IPS-18a (cell line): Measurements from ENCODE around the gene SUSD5.

Source experiments
- H3K27ac ChIP-seq: one replicate; pipeline ENCODE4 v1.5.1; 2013; ENCODE audit warnings: low read length
- H3K27me3 ChIP-seq: one replicate; pipeline ENCODE4 v1.6.1; 2013; ENCODE audit warnings: mild to moderate bottlenecking, low read length; ENCODE audit not compliant: control insufficient read depth, insufficient read depth
- H3K36me3 ChIP-seq: one replicate; pipeline ENCODE4 v1.6.1; 2013; ENCODE audit warnings: low read depth, low read length; ENCODE audit not compliant: control insufficient read depth
- H3K4me1 ChIP-seq: one replicate; pipeline ENCODE4 v1.6.1; 2013; ENCODE audit warnings: low read depth, low read length; ENCODE audit not compliant: control insufficient read depth
- H3K4me3 ChIP-seq: one replicate; pipeline ENCODE4 v1.5.1; 2013; ENCODE audit warnings: low read length
- H3K9ac ChIP-seq: one replicate; pipeline ENCODE4 v1.6.1; 2013; ENCODE audit warnings: mild to moderate bottlenecking, low read length, moderate library complexity
- H3K9me3 ChIP-seq: one replicate; pipeline ENCODE4 v1.6.1; 2013; ENCODE audit warnings: low read depth, low read length; ENCODE audit not compliant: control insufficient read depth

Gene SUSD5

GRCh38 chr3:33229066-33229465 lies 10.5 kb upstream of the SUSD5 start:
- Histone ChIP-seq H3K4me1 (no peaks in the 10 kb centered on the region), H3K27ac (no peak overlapping the region), H3K9me3 (no peaks in the 10 kb centered on the region), H3K4me3 (no peak overlapping the region), H3K9ac (no peak overlapping the region), H3K36me3 (no peaks in the 10 kb centered on the region), H3K27me3 (no peaks in the 10 kb centered on the region)

GRCh38 chr3:33221241-33221640 lies 2.6 kb upstream of the SUSD5 start:
- peaks cover 6% of the 10 kb centered on the region for H3K4me1 ChIP-seq
- peaks cover 53% of the 10 kb centered on the region for H3K27me3 ChIP-seq
- no peak overlapping the region for H3K4me3 ChIP-seq
- H3K9ac ChIP-seq: no peak overlapping the region
- no peaks in the 10 kb centered on the region for H3K9me3 ChIP-seq
- H3K36me3 ChIP-seq: no peaks in the 10 kb centered on the region
- H3K27ac ChIP-seq: no peak overlapping the region

GRCh38 chr3:33219175-33219487 lies 521 bp upstream of the SUSD5 start:
- peaks cover 6% of the 10 kb centered on the region for H3K4me1 ChIP-seq
- H3K4me3 ChIP-seq: peak overlapping the region; percentile 62
- H3K27me3 ChIP-seq: peaks cover 64% of the 10 kb centered on the region
- H3K9ac ChIP-seq: no peak overlapping the region
- no peaks in the 10 kb centered on the region for H3K9me3 ChIP-seq
- H3K36me3 ChIP-seq: no peaks in the 10 kb centered on the region
- H3K27ac ChIP-seq: no peak overlapping the region

- Histone ChIP-seq H3K4me1 (peaks cover 6% of the 10 kb centered on the region), H3K9me3 (no peaks in the 10 kb centered on the region), H3K27me3 (peaks cover 64% of the 10 kb centered on the region), H3K36me3 (no peaks in the 10 kb centered on the region), H3K4me3 (peak overlapping the region; percentile 62), H3K9ac (no peak overlapping the region), H3K27ac (no peak overlapping the region)
Measured at GRCh38 chr3:33217866-33218445, 654 bp downstream of the SUSD5 start.

- Histone ChIP-seq H3K9me3 (no peaks in the 10 kb centered on the region), H3K4me3 (no peak overlapping the region), H3K36me3 (no peaks in the 10 kb centered on the region), H3K27me3 (peaks cover 54% of the 10 kb centered on the region), H3K4me1 (peaks cover 6% of the 10 kb centered on the region), H3K27ac (no peak overlapping the region), H3K9ac (no peak overlapping the region)
Measured at GRCh38 chr3:33215739-33216138, 2.9 kb downstream of the SUSD5 start.

- Histone ChIP-seq H3K4me1 (peaks cover under 1% of the 10 kb centered on the region), H3K27ac (no peak overlapping the region), H3K9me3 (peaks cover 4% of the 10 kb centered on the region), H3K27me3 (peaks cover 22% of the 10 kb centered on the region), H3K36me3 (no peaks in the 10 kb centered on the region), H3K4me3 (no peak overlapping the region), H3K9ac (no peak overlapping the region)
Measured at GRCh38 chr3:33212406-33212805, 6.2 kb downstream of the SUSD5 start.

- Histone ChIP-seq H3K27me3 (peaks cover 12% of the 10 kb centered on the region), H3K4me3 (no peak overlapping the region), H3K9me3 (peaks cover 4% of the 10 kb centered on the region), H3K4me1 (no peaks in the 10 kb centered on the region), H3K9ac (no peak overlapping the region), H3K36me3 (no peaks in the 10 kb centered on the region), H3K27ac (no peak overlapping the region)
Measured at GRCh38 chr3:33211444-33211843, 7.2 kb downstream of the SUSD5 start.

- no peak overlapping the region for H3K9ac ChIP-seq
- H3K4me1 ChIP-seq: no peaks in the 10 kb centered on the region
- H3K9me3 ChIP-seq: peaks cover 4% of the 10 kb centered on the region
- H3K4me3 ChIP-seq: no peak overlapping the region
- H3K27me3 ChIP-seq: no peaks in the 10 kb centered on the region
- no peaks in the 10 kb centered on the region for H3K36me3 ChIP-seq
- no peak overlapping the region for H3K27ac ChIP-seq
Measured at GRCh38 chr3:33209357-33209756, 9.3 kb downstream of the SUSD5 start.

- H3K27ac ChIP-seq: no peak overlapping the region
Measured at GRCh38 chr3:33202711-33203457, 15.7 kb downstream of the SUSD5 start.

GRCh38 chr3:33201195-33201594 lies 17.4 kb downstream of the SUSD5 start:
- H3K4me1 ChIP-seq: no peaks in the 10 kb centered on the region

More at GRCh38 chr3:33202711-33203457, 15.7 kb downstream of the SUSD5 start:
- Histone ChIP-seq H3K36me3 (no peaks in the 10 kb centered on the region), H3K9ac (no peak overlapping the region), H3K4me1 (no peaks in the 10 kb centered on the region), H3K9me3 (no peaks in the 10 kb centered on the region), H3K27me3 (no peaks in the 10 kb centered on the region), H3K4me3 (no peak overlapping the region)

GRCh38 chr3:33196538-33196937 lies 22.1 kb downstream of the SUSD5 start:
- no peak overlapping the region for H3K4me3 ChIP-seq
- H3K9me3 ChIP-seq: no peaks in the 10 kb centered on the region
- H3K27ac ChIP-seq: no peak overlapping the region
- H3K36me3 ChIP-seq: no peaks in the 10 kb centered on the region
- H3K27me3 ChIP-seq: no peaks in the 10 kb centered on the region
- H3K4me1 ChIP-seq: no peaks in the 10 kb centered on the region
- H3K9ac ChIP-seq: no peak overlapping the region

More at GRCh38 chr3:33201195-33201594, 17.4 kb downstream of the SUSD5 start:
- Histone ChIP-seq H3K27me3 (no peaks in the 10 kb centered on the region), H3K9ac (no peak overlapping the region), H3K9me3 (no peaks in the 10 kb centered on the region), H3K36me3 (no peaks in the 10 kb centered on the region), H3K27ac (no peak overlapping the region), H3K4me3 (no peak overlapping the region)

- H3K36me3 ChIP-seq: no peaks in the 10 kb centered on the region
- no peaks in the 10 kb centered on the region for H3K27me3 ChIP-seq
- no peak overlapping the region for H3K9ac ChIP-seq
- H3K4me3 ChIP-seq: no peak overlapping the region
- H3K9me3 ChIP-seq: no peaks in the 10 kb centered on the region
- H3K4me1 ChIP-seq: no peaks in the 10 kb centered on the region
- H3K27ac ChIP-seq: no peak overlapping the region
Measured at GRCh38 chr3:33194303-33194702, 24.3 kb downstream of the SUSD5 start.
